ENCODE data around the gene THOC2. TPM values are rescaled to one million over a fixed set of nuclear protein-coding genes. Genes with fewer than 3 reads are reported as not detected.
"Not testable (repeated sequence)": the region's sequence is repeated elsewhere in the genome, so short reads cannot be mapped to it uniquely, and the experiment has no call there.

THOC2 gene, protein sequence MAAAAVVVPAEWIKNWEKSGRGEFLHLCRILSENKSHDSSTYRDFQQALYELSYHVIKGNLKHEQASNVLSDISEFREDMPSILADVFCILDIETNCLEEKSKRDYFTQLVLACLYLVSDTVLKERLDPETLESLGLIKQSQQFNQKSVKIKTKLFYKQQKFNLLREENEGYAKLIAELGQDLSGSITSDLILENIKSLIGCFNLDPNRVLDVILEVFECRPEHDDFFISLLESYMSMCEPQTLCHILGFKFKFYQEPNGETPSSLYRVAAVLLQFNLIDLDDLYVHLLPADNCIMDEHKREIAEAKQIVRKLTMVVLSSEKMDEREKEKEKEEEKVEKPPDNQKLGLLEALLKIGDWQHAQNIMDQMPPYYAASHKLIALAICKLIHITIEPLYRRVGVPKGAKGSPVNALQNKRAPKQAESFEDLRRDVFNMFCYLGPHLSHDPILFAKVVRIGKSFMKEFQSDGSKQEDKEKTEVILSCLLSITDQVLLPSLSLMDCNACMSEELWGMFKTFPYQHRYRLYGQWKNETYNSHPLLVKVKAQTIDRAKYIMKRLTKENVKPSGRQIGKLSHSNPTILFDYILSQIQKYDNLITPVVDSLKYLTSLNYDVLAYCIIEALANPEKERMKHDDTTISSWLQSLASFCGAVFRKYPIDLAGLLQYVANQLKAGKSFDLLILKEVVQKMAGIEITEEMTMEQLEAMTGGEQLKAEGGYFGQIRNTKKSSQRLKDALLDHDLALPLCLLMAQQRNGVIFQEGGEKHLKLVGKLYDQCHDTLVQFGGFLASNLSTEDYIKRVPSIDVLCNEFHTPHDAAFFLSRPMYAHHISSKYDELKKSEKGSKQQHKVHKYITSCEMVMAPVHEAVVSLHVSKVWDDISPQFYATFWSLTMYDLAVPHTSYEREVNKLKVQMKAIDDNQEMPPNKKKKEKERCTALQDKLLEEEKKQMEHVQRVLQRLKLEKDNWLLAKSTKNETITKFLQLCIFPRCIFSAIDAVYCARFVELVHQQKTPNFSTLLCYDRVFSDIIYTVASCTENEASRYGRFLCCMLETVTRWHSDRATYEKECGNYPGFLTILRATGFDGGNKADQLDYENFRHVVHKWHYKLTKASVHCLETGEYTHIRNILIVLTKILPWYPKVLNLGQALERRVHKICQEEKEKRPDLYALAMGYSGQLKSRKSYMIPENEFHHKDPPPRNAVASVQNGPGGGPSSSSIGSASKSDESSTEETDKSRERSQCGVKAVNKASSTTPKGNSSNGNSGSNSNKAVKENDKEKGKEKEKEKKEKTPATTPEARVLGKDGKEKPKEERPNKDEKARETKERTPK (N-terminal part only)
- 113 and 126 TPM in 2 replicates for total RNA-seq
- 98.9 TPM for total RNA-seq (2013)
- 34.7 and 51.9 TPM in 2 replicates for polyA plus RNA-seq
- polyA minus RNA-seq: 31.5 and 35.6 TPM in 2 replicates

DNA sequence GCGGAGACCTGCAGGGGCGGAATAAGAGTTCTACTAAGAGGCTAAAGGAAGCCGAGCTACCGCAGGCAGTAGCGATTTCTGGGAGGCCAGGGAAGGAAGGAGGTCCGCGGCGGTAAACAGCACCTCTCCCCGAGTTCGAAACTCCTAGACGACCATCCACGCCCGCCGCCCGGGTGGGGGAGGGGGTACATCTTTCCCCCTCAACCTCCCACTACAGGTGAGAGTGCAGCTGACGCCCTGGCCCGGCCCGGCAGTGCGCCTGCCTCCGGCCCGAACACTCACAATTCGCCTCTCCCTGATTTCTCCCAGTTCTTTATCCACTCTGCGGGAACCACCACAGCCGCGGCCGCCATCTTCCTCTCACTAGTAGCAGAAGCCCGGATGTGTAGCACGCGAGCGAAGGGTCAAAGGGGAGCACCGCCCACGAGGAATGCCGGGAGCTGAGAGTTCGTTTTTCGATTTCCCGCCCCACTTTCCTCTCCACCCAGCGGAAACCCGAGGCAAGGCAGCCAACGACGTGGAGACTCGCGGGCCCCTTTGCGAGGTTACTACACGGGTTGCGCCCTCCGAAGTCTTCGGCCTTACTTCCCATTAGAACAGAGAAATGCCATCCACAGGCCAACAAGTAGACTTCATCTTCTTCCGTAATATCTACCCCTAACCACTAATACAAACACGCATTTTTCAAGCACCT is at the start of gene THOC2:
Gene THOC2, minus strand, starts transcription at position 383 of the 694 bp plus-strand sequence. Its CDS starts 30 bp downstream, at position 353.
- no peaks in the 10 kb centered on the region for H3K27me3 Mint-ChIP-seq
- intact Hi-C loops (cut with micrococcal nuclease): loop anchor here (5.0 kb wide), 1 partner anchor 229 kb away; the partner anchor contains the start of gene STAG2
- peaks cover 41% of the 10 kb centered on the region for H3K79me2 ChIP-seq (ENCODE audit: control insufficient read depth, insufficient read depth, low read length)
- H3K9me3 Mint-ChIP-seq (ENCODE audit: insufficient read depth): no peaks in the 10 kb centered on the region
- H4K20me1 ChIP-seq (ENCODE audit: control insufficient read depth, insufficient read depth, low read length, poor library complexity, severe bottlenecking): no peaks in the 10 kb centered on the region
- peaks cover 37% of the 10 kb centered on the region for H3K4me1 Mint-ChIP-seq
- ChIA-PET CTCF (interaction anchor here (0.6 to 0.9 kb wide), 2 partner anchors 15 to 134 kb away, joined by 3 to 4 read pairs; no protein-coding TSS in a partner anchor), POLR2A (no interaction called here)
- H3K4me3 Mint-ChIP-seq: peak within 1 kb of the TSS; percentile 94
- WGBS (ENCODE audit: insufficient coverage): 0% methylated on average over 11 of the region's 49 CpGs
- ATAC-seq (ENCODE audit: low read depth): peak; percentile 90
- no peaks in the 10 kb centered on the region for H3K36me3 ChIP-seq (replicated peaks in 1 of 2; ENCODE audit: control extremely low read depth in 1 of 2, control insufficient read depth in 1 of 2, extremely low read depth in 1 of 2, insufficient read depth in 2 of 2, low read length in 1 of 2)
- H3K27me3 ChIP-seq (replicated peaks in 1 of 4; ENCODE audit: control extremely low read depth in 1 of 4, control insufficient read depth in 3 of 4, insufficient read depth in 4 of 4, low read length in 3 of 4): no peaks in the 10 kb centered on the region
- H3K9me3 ChIP-seq (ENCODE audit: control extremely low read depth in 1 of 3, control insufficient read depth in 2 of 3, insufficient read depth in 1 of 3, low read length in 2 of 3): no peaks in the 10 kb centered on the region
- H3K27ac ChIP-seq (ENCODE audit: low read length in 2 of 2): peak within 1 kb of the TSS; percentile 49 to 76
- peak within 1 kb of the TSS; percentile 84 for H3K9ac ChIP-seq (ENCODE audit: low read length)
- no peak for TF ChIP-seq EZH2 (IDR thresholded peaks at IDR 0.05; ENCODE audit: borderline replicate concordance, insufficient read depth, low read depth, low read length, poor library complexity, severe bottlenecking)
- TF ChIP-seq, protein P1, sequence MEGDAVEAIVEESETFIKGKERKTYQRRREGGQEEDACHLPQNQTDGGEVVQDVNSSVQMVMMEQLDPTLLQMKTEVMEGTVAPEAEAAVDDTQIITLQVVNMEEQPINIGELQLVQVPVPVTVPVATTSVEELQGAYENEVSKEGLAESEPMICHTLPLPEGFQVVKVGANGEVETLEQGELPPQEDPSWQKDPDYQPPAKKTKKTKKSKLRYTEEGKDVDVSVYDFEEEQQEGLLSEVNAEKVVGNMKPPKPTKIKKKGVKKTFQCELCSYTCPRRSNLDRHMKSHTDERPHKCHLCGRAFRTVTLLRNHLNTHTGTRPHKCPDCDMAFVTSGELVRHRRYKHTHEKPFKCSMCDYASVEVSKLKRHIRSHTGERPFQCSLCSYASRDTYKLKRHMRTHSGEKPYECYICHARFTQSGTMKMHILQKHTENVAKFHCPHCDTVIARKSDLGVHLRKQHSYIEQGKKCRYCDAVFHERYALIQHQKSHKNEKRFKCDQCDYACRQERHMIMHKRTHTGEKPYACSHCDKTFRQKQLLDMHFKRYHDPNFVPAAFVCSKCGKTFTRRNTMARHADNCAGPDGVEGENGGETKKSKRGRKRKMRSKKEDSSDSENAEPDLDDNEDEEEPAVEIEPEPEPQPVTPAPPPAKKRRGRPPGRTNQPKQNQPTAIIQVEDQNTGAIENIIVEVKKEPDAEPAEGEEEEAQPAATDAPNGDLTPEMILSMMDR (IDR thresholded peaks at IDR 0.05): no peak
- H2AFZ ChIP-seq (ENCODE audit: insufficient read depth, low read depth, low read length, poor library complexity, severe bottlenecking): peak within 1 kb of the TSS; percentile 81
- peaks cover 10 to 11% of the 10 kb centered on the region in 2 donors for H3K4me1 ChIP-seq (ENCODE audit: control insufficient read depth in 2 of 2, insufficient read depth in 2 of 2, low read length in 2 of 2)
- peak within 1 kb of the TSS; percentile 39 to 84 (median 82) for H3K4me3 ChIP-seq (ENCODE audit: control extremely low read depth in 1 of 5, extremely low read depth in 1 of 5, insufficient read depth in 1 of 5, low read depth in 2 of 5, low read length in 4 of 5)
- peak within 1 kb of the TSS; percentile 81 for H3K4me2 ChIP-seq (replicated peaks; ENCODE audit: low read depth, low read length, poor library complexity, severe bottlenecking)
- DNase-seq: peak; percentile 83
- H3K27ac Mint-ChIP-seq: peak within 1 kb of the TSS; percentile 94

- H3K4me3 Mint-ChIP-seq; H4K20me1 ChIP-seq (ENCODE audit: control insufficient read depth, insufficient read depth, low read length, poor library complexity, severe bottlenecking); H3K36me3 ChIP-seq (replicated peaks in 1 of 2; ENCODE audit: control extremely low read depth in 1 of 2, control insufficient read depth in 1 of 2, extremely low read depth in 1 of 2, insufficient read depth in 2 of 2, low read length in 1 of 2); H3K9me3 Mint-ChIP-seq (ENCODE audit: insufficient read depth); H3K27me3 Mint-ChIP-seq; H3K4me1 Mint-ChIP-seq; H3K27me3 ChIP-seq (replicated peaks in 1 of 4; ENCODE audit: control extremely low read depth in 1 of 4, control insufficient read depth in 3 of 4, insufficient read depth in 4 of 4, low read length in 3 of 4); H3K9ac ChIP-seq (ENCODE audit: low read length); intact Hi-C loops (cut with micrococcal nuclease); H3K27ac Mint-ChIP-seq; ATAC-seq (ENCODE audit: low read depth); H3K79me2 ChIP-seq (ENCODE audit: control insufficient read depth, insufficient read depth, low read length); H3K9me3 ChIP-seq (ENCODE audit: control extremely low read depth in 1 of 3, control insufficient read depth in 2 of 3, insufficient read depth in 1 of 3, low read length in 2 of 3); POLR2A ChIA-PET; H2AFZ ChIP-seq (ENCODE audit: insufficient read depth, low read depth, low read length, poor library complexity, severe bottlenecking); H3K4me1 ChIP-seq (ENCODE audit: control insufficient read depth in 2 of 2, insufficient read depth in 2 of 2, low read length in 2 of 2); CTCF ChIA-PET; H3K4me2 ChIP-seq (replicated peaks; ENCODE audit: low read depth, low read length, poor library complexity, severe bottlenecking); H3K4me3 ChIP-seq (ENCODE audit: control extremely low read depth in 1 of 5, extremely low read depth in 1 of 5, insufficient read depth in 1 of 5, low read depth in 2 of 5, low read length in 4 of 5); DNase-seq; H3K27ac ChIP-seq (ENCODE audit: low read length in 2 of 2): not testable (repeated sequence)
- 100% methylated on average over 3 of the region's 10 CpGs for WGBS (ENCODE audit: insufficient coverage)
These were observed 48.9 kb upstream of the THOC2 start for GRCh38 chrX:123781786-123782185.

Measured in B cell (primary cell).